ENCODE results near the gene SERPINB7. TPM values are rescaled to one million over a fixed set of nuclear protein-coding genes. Genes with fewer than 3 reads are reported as not detected.

SERPINB7 gene
- 1.5 to 2.3 TPM (median 2.0 TPM) in 5 replicates for total RNA-seq (2022; extraction: Qiagen RNA extraction)

GRCh38 chr18:63775166-63775730, at the start of gene SERPINB7:
SERPINB7 (plus strand) TSS chr18:63775418; CDS start chr18:63782373, 6,955 bp downstream.

Other genes with a start within 250 kb of the SERPINB7 start
- gene SERPINB12, start 233.0 kb upstream of the SERPINB7 start, total RNA-seq (2022; extraction: Qiagen RNA extraction), result not detected in 5 replicates
- gene SERPINB13, start 188.1 kb upstream of the SERPINB7 start, total RNA-seq (2022; extraction: Qiagen RNA extraction), result not detected in 5 replicates
- gene SERPINB4, start 131.2 kb upstream of the SERPINB7 start, total RNA-seq (2022; extraction: Qiagen RNA extraction), result 0.05 to 0.18 TPM (median 0.14 TPM) in 5 replicates
- gene SERPINB3, start 113.5 kb upstream of the SERPINB7 start, total RNA-seq (2022; extraction: Qiagen RNA extraction), result 0.06 to 0.16 TPM (median 0.10 TPM) in 5 replicates
- gene SERPINB11, start 72.5 kb upstream of the SERPINB7 start, total RNA-seq (2022; extraction: Qiagen RNA extraction), result 0.08 to 0.22 TPM in 2 of 5 replicates, not detected in the others
- 0.06 to 0.11 TPM (median 0.07 TPM) in 3 of 5 replicates, not detected in the others for gene SERPINB2, start 112.3 kb downstream of the SERPINB7 start, total RNA-seq (2022; extraction: Qiagen RNA extraction)
- gene SERPINB10, start 132.5 kb downstream of the SERPINB7 start, total RNA-seq (2022; extraction: Qiagen RNA extraction), result not detected in 5 replicates
- 0.03 to 1.2 TPM (median 0.67 TPM) in 3 of 5 replicates, not detected in the others for gene HMSD, start 173.9 kb downstream of the SERPINB7 start, total RNA-seq (2022; extraction: Qiagen RNA extraction)
- 8.3 to 10.7 TPM (median 9.5 TPM) in 5 replicates for gene SERPINB8, start 194.7 kb downstream of the SERPINB7 start, total RNA-seq (2022; extraction: Qiagen RNA extraction)